HepG2 (cell line): ENCODE data around the gene CAPN10. TPM values are rescaled to one million over a fixed set of nuclear protein-coding genes. Genes with fewer than 3 reads are reported as not detected.

Experiments
- ELF3 ChIP-seq: IDR thresholded peaks from 2 replicates; pipeline ENCODE4 v1.6.1; 2016; ENCODE audit warnings: missing genetic modification reagents, missing compliant biosample characterization
- FOXP1 ChIP-seq, 2 experiments: fragments of 450-650 bp in 1 of 2; IDR thresholded peaks; 2 replicates each; pipeline ENCODE4 v1.6.1; 2017 to 2018; ENCODE audit warnings: antibody characterized with exemption in 1 of 2
- MIER2 ChIP-seq: IDR thresholded peaks from 2 replicates; pipeline ENCODE4 v1.6.1; 2016; ENCODE audit warnings: missing biosample characterization, missing genetic modification reagents
- NCOA1 ChIP-seq: sonication (generic); formaldehyde crosslinking; IDR thresholded peaks from 2 replicates; pipeline ENCODE4 v1.9.0; 2021; ENCODE audit warnings: missing genetic modification reagents
- NFKB2 ChIP-seq: sonication (generic); formaldehyde crosslinking; IDR thresholded peaks from 2 replicates; pipeline ENCODE4 v1.4.0; 2020; ENCODE audit warnings: missing genetic modification reagents, borderline replicate concordance
- PLRG1 ChIP-seq: fragments of 450-650 bp; conservative IDR thresholded peaks from 2 replicates; pipeline ENCODE4 v1.6.1; 2016
- TBL1XR1 ChIP-seq: fragments of 150-350 bp; IDR thresholded peaks from 2 replicates; pipeline ENCODE4 v1.6.1; 2014; ENCODE audit warnings: borderline replicate concordance, low read length; ENCODE audit not compliant: partially characterized antibody
- TERF1 ChIP-seq: sonication (generic); formaldehyde crosslinking; IDR thresholded peaks from 2 replicates; pipeline ENCODE4 v1.8.0; 2022; ENCODE audit warnings: mild to moderate bottlenecking, missing genetic modification reagents, moderate library complexity
- ZBTB40 ChIP-seq, 2 experiments: fragments of 450-650 bp in 1 of 2; sonication (generic) in 1 of 2; formaldehyde crosslinking in 1 of 2; IDR thresholded peaks; 2 replicates each; pipeline versions ENCODE4 v1.6.1 to v1.8.0; 2016 to 2022; ENCODE audit warnings: antibody characterized with exemption in 1 of 2, mild to moderate bottlenecking in 1 of 2, missing genetic modification reagents in 1 of 2
- ZMYM3 ChIP-seq: sonication (generic); formaldehyde crosslinking; IDR thresholded peaks from 2 replicates; pipeline ENCODE4 v1.5.1; 2020; ENCODE audit warnings: mild to moderate bottlenecking, missing genetic modification reagents
- ZNF557 ChIP-seq: sonication (generic); formaldehyde crosslinking; IDR thresholded peaks from 2 replicates; pipeline ENCODE4 v1.4.0; 2020; ENCODE audit warnings: missing genetic modification reagents
- polyA plus RNA-seq, 8 experiments: library from polyadenylated mRNA; depleted of rRNA in 3 of 8; stranded (reverse) in 7 of 8; unstranded in 1 of 8; fragments of >200 nt; fragmentation: Illumina TruSeq in 4 of 8; extraction: Trizol in 4 of 8; gene quantifications; 2 replicates each; pipeline versions ENCODE4 v1.2.1 to v1.2.3, GENCODE V29; 2011 to 2016; ENCODE audit warnings: low read depth in 4 of 8, missing spikeins in 1 of 8, mixed read lengths in 1 of 8; ENCODE audit not compliant: insufficient read depth in 1 of 8
- total RNA-seq, 5 experiments: library from RNA; depleted of rRNA; stranded (reverse); fragments of >200 nt; fragmentation: Illumina TruSeq; extraction: Trizol; gene quantifications; 2 replicates each; pipeline ENCODE4 v1.2.3, GENCODE V29; 2016; ENCODE audit warnings: low read depth in 1 of 5
- TF ChIP-seq, protein P1 (sequence below): sonication (generic); formaldehyde crosslinking; IDR thresholded peaks from 2 replicates; pipeline ENCODE4 v1.5.1; 2020; ENCODE audit warnings: mild to moderate bottlenecking, moderate library complexity, missing genetic modification reagents
- TF ChIP-seq, protein P2 (sequence below): sonication (generic); formaldehyde crosslinking; IDR thresholded peaks from 2 replicates; pipeline ENCODE4 v1.5.1; 2020; ENCODE audit warnings: missing genetic modification reagents, mild to moderate bottlenecking, borderline replicate concordance

CAPN10 gene
- total and polyA plus RNA-seq, 2 of the 13 experiments (the other 11 are each of a cell fraction or from before 2014, with no cell fraction given): 27.6 to 32.4 TPM

GRCh38 chr2:240568678-240569522, 17.6 kb upstream of the CAPN10 start (continued):
- TF ChIP-seq TERF1 (CRISPR knock-in tag) (no peak), TBL1XR1 (no peak), FOXP1 (IDR thresholded peaks at IDR 0.05) (no peak), FOXP1 (CRISPR knock-in tag; IDR thresholded peaks at IDR 0.05) (no peak), NFKB2 (CRISPR knock-in tag) (peak; percentile 63; the same call in 1 of the 2 replicates), ZBTB40 (IDR thresholded peaks at IDR 0.05) (no peak), ZBTB40 (CRISPR knock-in tag; IDR thresholded peaks at IDR 0.05) (no peak), ELF3 (CRISPR knock-in tag) (no peak), NCOA1 (CRISPR knock-in tag) (no peak), PLRG1 (no peak), ZMYM3 (no peak), MIER2 (CRISPR knock-in tag) (no peak), ZNF557 (0 out of 2 replicates have a peak, but pooled peaks have one; percentile 51)
- TF ChIP-seq, protein P1, sequence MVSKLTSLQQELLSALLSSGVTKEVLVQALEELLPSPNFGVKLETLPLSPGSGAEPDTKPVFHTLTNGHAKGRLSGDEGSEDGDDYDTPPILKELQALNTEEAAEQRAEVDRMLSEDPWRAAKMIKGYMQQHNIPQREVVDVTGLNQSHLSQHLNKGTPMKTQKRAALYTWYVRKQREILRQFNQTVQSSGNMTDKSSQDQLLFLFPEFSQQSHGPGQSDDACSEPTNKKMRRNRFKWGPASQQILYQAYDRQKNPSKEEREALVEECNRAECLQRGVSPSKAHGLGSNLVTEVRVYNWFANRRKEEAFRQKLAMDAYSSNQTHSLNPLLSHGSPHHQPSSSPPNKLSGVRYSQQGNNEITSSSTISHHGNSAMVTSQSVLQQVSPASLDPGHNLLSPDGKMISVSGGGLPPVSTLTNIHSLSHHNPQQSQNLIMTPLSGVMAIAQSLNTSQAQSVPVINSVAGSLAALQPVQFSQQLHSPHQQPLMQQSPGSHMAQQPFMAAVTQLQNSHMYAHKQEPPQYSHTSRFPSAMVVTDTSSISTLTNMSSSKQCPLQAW (CRISPR knock-in tag): no peak
- TF ChIP-seq, protein P2, sequence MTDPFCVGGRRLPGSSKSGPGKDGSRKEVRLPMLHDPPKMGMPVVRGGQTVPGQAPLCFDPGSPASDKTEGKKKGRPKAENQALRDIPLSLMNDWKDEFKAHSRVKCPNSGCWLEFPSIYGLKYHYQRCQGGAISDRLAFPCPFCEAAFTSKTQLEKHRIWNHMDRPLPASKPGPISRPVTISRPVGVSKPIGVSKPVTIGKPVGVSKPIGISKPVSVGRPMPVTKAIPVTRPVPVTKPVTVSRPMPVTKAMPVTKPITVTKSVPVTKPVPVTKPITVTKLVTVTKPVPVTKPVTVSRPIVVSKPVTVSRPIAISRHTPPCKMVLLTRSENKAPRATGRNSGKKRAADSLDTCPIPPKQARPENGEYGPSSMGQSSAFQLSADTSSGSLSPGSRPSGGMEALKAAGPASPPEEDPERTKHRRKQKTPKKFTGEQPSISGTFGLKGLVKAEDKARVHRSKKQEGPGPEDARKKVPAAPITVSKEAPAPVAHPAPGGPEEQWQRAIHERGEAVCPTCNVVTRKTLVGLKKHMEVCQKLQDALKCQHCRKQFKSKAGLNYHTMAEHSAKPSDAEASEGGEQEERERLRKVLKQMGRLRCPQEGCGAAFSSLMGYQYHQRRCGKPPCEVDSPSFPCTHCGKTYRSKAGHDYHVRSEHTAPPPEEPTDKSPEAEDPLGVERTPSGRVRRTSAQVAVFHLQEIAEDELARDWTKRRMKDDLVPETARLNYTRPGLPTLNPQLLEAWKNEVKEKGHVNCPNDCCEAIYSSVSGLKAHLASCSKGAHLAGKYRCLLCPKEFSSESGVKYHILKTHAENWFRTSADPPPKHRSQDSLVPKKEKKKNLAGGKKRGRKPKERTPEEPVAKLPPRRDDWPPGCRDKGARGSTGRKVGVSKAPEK (CRISPR knock-in tag): no peak
